Esophagus muscularis mucosa (tissue), 3 donors: ENCODE measurements around the gene TCF23.

ENCODE experiments used
- EP300 ChIP-seq: sonication (generic); formaldehyde crosslinking; IDR thresholded peaks from one replicate; pipeline ENCODE4 v1.6.1; 2017; ENCODE audit warnings: antibody characterized with exemption
- TF ChIP-seq, protein P1 (sequence below), 3 experiments: fragments of 200-600 bp in 2 of 3; fragments of 450-650 bp in 1 of 3; sonication (generic) in 2 of 3; IDR thresholded peaks; one replicate each; pipeline ENCODE4 v1.5.1; 2017 to 2019; ENCODE audit warnings: antibody characterized with exemption in 3 of 3, mild to moderate bottlenecking in 2 of 3, moderate library complexity in 1 of 3

DNA sequence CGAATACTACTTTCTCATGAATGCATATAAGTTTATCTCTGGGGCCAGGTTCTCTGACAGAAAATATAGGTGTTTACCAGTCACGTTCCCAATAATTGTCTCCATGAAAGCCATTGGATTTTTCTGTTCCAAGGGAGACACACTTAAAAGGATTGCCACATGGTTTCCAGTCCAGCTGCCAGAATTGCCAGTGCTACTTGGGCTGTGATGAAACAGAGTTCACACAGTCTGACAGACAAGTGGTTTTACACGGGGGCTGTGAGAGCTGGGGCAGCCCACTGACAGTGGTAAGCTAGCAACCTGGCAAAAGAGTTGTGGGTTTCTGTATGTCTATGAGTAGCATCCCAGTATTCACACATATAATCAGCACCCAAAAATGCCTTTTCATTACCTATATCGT is 35.3 kb downstream of the TCF23 start:
- TF ChIP-seq EP300 = no peak
- TF ChIP-seq, protein P1, sequence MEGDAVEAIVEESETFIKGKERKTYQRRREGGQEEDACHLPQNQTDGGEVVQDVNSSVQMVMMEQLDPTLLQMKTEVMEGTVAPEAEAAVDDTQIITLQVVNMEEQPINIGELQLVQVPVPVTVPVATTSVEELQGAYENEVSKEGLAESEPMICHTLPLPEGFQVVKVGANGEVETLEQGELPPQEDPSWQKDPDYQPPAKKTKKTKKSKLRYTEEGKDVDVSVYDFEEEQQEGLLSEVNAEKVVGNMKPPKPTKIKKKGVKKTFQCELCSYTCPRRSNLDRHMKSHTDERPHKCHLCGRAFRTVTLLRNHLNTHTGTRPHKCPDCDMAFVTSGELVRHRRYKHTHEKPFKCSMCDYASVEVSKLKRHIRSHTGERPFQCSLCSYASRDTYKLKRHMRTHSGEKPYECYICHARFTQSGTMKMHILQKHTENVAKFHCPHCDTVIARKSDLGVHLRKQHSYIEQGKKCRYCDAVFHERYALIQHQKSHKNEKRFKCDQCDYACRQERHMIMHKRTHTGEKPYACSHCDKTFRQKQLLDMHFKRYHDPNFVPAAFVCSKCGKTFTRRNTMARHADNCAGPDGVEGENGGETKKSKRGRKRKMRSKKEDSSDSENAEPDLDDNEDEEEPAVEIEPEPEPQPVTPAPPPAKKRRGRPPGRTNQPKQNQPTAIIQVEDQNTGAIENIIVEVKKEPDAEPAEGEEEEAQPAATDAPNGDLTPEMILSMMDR (IDR thresholded peaks at IDR 0.05) = no peak
